ENCODE data around the gene USP36.

DNA sequence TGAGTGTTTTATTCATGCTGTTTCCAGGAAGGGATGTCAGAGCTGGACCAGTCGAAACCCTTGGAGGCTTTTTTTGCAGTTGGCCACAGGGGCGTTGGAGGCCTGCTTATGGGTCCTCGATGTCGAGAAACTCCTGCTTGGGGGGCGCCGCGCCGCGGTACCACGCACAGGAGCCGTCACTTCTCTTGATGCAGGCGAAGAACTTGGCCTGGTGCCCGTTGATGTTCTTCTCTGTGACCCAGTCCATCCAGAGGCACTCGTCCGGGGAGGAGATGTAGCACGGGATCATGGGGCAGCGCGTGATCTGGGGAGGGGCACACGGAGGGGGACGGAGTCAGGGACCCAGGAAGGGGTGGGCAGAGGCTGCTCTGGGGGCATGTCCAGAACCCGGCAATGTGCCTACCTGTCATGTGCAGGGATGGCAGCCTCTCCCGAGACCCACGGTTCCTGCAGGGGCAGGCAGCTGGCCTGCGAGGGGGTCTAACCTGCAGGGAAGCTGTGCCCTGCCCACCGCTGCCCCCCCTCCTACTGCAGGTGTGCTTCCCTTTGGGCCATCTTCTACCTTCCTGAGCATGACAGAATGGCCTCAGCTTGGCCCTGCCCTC is 15.0 kb upstream of the USP36 start:
- TF ChIP-seq CTCF (IDR thresholded peaks at IDR 0.05) = no peak
- TF ChIP-seq POLR2A (IDR thresholded peaks at IDR 0.05) = no peak
- no peak for TF ChIP-seq POLR2AphosphoS5 (IDR thresholded peaks at IDR 0.05)

All from prostate gland (tissue), 2 donors.